GM21381 (cell line): ENCODE data around the gene RNF20.
"Not testable (repeated sequence)": the region's sequence is repeated elsewhere in the genome, so short reads cannot be mapped to it uniquely, and the experiment has no call there.

Experiments used
- ATAC-seq: cut with Tn5 transposase; IDR thresholded peaks from one replicate; pipeline ENCODE4 v1.9.1; 2021; ENCODE audit warnings: mild to moderate bottlenecking, moderate library complexity; ENCODE audit not compliant: unreplicated experiment

The RNF20 gene

GRCh38 chr9:101586651-101587050, 53.0 kb downstream of the RNF20 start:
- peak; percentile 80 for ATAC-seq

- ATAC-seq: no peak
Observed at GRCh38 chr9:101587332-101588043, 53.8 kb downstream of the RNF20 start.

DNA sequence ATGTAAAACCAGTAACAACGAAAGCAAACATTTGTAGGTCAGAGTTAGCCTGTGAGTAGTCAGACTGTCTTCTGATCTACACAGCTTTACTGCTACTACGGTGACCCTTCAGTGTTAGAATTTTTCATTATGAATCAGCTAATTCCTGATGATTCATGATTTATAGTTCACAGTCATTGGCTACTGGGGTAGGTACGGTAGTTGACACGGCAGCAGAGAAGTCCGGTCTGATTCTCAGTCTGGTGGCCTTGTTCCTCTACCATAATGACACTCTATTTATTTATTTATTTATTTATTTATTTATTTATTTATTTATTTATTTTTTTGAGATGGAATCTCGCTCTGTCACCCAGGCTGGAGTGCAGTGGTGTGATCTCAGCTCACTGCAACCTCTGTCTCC, 56.4 kb downstream of the RNF20 start:
- not testable (repeated sequence) for ATAC-seq

- ATAC-seq: no peak
Observed at GRCh38 chr9:101590901-101591300, 57.2 kb downstream of the RNF20 start.

DNA sequence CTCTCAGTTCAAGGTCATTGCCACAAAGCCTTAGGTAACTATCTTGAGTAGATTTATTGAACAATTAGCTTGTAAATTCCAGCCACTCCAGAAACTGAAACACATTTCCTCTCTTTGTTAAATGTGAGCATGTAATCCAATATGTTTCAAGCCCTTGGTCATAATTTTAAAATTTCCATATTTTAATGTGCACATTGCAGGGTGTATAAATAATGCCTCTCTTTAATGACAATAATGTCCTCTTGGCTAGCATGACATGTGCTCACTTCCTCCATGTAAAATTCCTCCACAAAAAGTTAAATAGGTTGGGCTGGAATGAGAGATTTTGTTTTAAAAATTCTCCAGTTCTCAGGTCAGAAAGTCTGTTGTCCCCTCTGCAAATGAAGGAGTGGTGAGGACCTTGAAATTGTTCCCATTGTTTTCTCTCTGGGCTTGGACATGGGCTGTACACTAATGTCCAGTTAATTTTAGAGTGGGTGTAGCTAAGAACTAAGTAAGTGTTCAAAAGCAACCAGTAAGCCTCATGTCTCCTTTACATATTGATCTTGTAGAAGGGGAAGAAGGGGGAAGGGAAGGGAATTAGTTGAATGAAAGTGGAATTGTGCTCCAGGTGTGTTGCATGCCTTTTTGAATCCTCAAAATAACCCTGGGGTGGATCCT, 58.3 kb downstream of the RNF20 start:
- no peak for ATAC-seq

DNA sequence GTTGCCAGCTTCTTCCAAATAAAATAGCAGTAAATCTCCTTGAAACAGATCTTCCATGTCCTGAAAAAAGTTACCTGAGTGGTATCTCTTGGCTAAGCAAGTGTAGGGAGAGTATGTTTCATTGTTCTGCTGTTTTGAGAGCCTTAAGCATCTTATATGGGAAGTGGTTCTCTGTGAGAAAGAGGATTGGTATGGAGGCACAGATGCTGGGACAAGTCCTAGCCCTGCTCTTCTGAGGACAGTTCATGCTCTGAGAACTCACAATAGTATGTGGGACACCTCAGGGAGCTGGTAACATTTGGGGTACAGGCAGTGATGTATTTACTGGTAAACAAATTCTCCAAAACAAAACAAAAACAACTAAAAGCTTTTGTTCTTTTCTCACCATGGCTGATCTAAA, 59.1 kb downstream of the RNF20 start:
- ATAC-seq: no peak

DNA sequence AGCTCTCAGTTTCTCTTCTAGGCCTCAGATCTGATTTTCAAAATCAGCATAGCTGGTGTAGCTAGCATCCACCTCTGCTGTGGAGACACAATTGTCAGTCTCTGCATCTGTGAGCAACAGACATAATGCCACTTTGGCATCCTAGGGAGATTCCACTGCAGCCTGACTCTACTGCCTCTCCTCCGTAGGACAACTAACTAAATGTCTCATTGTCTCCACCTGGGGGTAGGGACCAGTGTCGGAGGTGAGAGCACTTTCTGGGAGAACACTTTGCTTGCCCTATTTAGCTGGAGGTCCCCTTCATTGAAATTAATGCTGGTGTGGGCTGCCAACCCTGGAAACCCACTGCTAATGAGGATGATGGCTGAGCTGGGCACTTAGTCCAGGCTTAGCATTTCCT, 59.7 kb downstream of the RNF20 start:
- no peak for ATAC-seq

GRCh38 chr9:101594796-101595195, 61.1 kb downstream of the RNF20 start, which contains the start of gene PPP3R2:
Gene PPP3R2, minus strand, starts transcription at chr9:101594969. Its CDS starts 48 bp downstream, at chr9:101594921.
- no peak for ATAC-seq

GRCh38 chr9:101601904-101602765, 68.5 kb downstream of the RNF20 start:
- ATAC-seq: no peak

DNA sequence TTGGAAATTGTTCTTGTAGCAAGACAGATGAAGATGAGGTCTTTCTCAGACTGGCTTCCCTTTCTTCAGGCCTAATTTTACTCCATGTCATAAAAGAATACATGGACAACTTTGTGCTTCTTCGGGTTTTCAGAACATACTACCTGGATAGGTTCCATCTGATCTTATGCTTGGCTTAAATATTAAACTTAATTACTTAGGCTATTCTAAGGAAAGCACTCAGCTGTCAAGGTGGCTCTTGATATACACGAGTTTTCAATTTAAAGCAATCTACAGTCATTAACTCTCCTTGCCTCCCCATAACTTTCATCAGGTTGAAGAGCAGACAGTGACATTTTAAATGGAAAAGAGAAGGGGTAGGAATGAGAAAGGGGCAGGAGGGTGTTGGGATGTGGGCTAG, 70.6 kb downstream of the RNF20 start:
- ATAC-seq: no peak

GRCh38 chr9:101605547-101605946, 71.9 kb downstream of the RNF20 start:
- ATAC-seq: no peak
